ENCODE measurements around the gene NISCH.

DNA sequence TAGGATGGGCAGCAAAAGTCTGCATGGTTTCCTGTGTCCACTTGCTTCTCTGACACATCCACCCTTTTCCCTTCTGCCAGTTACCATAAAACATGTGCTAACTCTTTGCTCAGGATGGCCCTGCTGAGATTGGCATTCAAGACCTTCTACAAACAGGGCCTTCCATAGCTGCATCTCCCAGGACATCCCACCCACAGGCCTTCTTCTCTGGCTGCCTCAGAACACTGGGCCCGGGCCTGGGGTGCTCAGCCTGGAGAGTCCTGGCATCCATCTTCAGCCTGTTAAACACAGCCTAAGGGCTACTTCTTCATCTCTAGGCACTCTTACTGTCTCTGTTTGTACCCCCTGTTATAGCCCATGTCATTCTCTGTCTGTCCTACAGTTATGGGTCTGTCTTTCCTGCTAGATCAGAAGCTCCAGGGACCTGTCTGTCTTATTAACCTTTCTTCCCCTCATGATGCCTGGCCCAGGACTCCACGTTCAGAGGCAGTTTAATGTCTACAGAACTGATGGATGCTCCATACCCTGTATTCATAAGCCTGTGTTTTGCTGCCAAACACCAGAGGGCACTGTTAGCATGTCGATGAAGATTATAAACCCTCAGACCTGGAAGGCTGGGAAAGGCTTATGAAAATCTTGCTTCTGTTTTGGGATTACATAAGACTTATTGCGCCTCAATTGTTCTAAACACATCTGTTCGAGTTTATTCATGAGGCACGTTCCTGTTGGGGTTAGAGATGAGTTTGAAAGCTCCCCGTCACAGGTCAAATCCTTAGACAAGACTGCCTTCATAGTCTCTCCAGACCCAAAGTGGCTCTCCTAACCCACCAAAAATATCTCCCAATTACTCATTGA is 27.0 kb upstream of the NISCH start:
- TF ChIP-seq, protein P1, sequence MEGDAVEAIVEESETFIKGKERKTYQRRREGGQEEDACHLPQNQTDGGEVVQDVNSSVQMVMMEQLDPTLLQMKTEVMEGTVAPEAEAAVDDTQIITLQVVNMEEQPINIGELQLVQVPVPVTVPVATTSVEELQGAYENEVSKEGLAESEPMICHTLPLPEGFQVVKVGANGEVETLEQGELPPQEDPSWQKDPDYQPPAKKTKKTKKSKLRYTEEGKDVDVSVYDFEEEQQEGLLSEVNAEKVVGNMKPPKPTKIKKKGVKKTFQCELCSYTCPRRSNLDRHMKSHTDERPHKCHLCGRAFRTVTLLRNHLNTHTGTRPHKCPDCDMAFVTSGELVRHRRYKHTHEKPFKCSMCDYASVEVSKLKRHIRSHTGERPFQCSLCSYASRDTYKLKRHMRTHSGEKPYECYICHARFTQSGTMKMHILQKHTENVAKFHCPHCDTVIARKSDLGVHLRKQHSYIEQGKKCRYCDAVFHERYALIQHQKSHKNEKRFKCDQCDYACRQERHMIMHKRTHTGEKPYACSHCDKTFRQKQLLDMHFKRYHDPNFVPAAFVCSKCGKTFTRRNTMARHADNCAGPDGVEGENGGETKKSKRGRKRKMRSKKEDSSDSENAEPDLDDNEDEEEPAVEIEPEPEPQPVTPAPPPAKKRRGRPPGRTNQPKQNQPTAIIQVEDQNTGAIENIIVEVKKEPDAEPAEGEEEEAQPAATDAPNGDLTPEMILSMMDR (conservative IDR thresholded peaks at IDR 0.05; ENCODE audit: low read depth, low read length): peak; percentile 68
- no peak for TF ChIP-seq EZH2 (IDR thresholded peaks at IDR 0.05; ENCODE audit: borderline replicate concordance, low read depth, low read length, poor library complexity, severe bottlenecking)
